NCI-H345 treated with DMSO at 0.1 percent for 48 hours (cell line): ENCODE results near the gene LAMC1.
"Not testable (repeated sequence)": the region's sequence is repeated elsewhere in the genome, so short reads cannot be mapped to it uniquely, and the experiment has no call there.

Experiments used
- DNase-seq: peaks from one replicate; lab custom pipeline; 2025; ENCODE audit not compliant: unreplicated experiment; lab: John Stamatoyannopoulos, UW

Gene LAMC1

GRCh38 chr1:183043254-183043653 lies 20.0 kb downstream of the LAMC1 start:
- no peak for DNase-seq

- no peak for DNase-seq
These were observed 20.9 kb downstream of the LAMC1 start for GRCh38 chr1:183043872-183044854.

- DNase-seq: no peak
These were observed 21.9 kb downstream of the LAMC1 start for GRCh38 chr1:183044893-183045649.

- DNase-seq: no peak
These were observed 25.2 kb downstream of the LAMC1 start for GRCh38 chr1:183048087-183049085.

DNA sequence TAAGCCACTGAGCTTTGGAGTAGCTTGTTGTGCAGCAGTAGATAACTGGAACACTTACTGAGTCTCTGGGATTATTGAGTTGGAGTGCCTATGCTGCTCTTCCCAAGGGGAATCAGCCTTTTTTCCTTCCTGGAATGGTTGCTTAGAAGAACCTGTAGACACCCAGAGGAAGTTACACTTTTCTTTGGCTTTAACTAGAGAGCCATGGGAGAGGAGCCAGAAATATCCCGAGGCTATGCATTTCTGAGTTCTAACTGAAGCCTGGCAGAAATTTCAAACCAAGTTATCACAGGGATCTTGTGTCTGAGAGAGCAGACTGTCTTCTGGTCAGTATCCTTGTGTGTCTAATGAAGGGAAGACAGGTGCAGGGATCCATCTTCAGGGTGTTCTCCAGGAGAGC lies 28.3 kb downstream of the LAMC1 start:
- no peak for DNase-seq

DNA sequence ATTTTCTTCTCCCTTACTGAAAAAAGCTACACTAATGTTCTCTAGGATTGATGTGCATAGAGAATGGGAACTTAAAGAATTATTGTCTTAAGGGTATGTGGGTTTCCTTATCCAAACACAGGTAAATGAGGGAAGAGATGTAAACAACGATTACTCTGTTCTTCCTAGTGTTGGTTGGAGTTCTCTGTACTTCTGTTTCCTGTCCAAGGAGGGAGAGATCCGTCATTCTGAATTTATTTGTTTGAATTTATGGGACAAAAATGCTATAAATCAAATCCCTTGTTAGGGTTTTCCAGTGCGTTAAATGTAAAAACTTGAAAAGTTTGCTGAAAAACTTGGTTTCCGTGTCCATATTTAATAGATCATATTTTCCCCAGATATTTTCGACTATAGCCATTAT lies 29.6 kb downstream of the LAMC1 start:
- no peak for DNase-seq

GRCh38 chr1:183058851-183059502 lies 35.8 kb downstream of the LAMC1 start:
- no peak for DNase-seq

- no peak for DNase-seq
These were observed 38.0 kb downstream of the LAMC1 start for GRCh38 chr1:183061194-183061593.

GRCh38 chr1:183063349-183063748 lies 40.1 kb downstream of the LAMC1 start:
- DNase-seq: no peak

- DNase-seq: no peak
These were observed 42.0 kb downstream of the LAMC1 start for GRCh38 chr1:183065168-183065706.

- DNase-seq: not testable (repeated sequence)
These were observed 43.2 kb downstream of the LAMC1 start for GRCh38 chr1:183066432-183066831.

DNA sequence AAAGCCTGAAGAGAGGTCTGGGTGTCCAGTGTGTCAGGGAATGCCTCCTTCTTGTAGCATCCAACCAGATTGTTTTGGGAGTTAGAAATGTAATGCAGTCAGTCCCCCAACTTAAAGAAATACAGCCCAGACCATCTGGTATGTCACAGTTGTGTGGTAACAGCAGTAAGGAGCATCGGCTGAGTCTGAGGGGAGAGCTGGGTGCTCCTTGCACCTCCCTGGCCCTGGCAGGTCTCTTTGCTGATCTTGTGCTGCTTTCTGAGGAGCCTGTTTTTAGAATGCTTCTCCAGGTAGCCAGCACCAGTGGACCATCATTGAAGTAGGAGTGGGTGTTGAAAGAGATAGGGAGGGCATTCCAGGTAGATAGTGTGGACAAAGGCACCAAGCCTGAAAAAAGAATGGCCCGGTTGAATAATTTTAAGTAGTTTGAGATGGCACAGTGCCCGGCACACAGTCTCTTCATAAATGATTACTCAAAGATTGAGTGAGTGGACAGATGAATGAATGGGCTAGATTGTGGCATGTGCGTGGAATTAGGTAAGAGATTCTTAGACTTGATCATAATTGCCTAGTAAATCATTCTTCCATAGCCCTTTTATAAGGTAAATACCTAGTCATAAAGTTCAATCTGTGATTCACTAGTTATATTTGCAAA lies 46.5 kb downstream of the LAMC1 start:
- peak; percentile 34 for DNase-seq

GRCh38 chr1:183070234-183070922 lies 47.2 kb downstream of the LAMC1 start:
- no peak for DNase-seq

GRCh38 chr1:183070923-183071618 lies 47.9 kb downstream of the LAMC1 start:
- DNase-seq: no peak

GRCh38 chr1:183072595-183072994 lies 49.4 kb downstream of the LAMC1 start:
- not testable (repeated sequence) for DNase-seq

DNA sequence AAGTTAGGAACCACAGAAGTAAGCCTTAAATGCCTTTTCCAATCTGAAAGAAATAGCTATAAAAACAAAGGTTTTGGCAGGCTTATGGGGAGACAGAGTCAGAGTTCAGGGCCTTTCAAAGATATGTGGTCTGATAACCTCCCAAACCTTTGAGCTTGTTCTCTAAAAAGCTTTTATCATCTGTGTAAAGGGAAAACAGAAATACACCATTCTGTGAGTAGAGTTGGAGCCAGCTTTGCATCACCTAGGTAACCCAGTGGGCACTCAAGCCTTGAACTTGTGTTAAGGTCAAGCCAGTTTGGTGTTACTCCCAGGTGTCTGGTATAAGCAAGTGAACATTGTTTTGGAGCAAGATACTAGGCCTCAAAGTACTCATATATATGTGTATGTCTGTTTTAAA lies 50.1 kb downstream of the LAMC1 start:
- DNase-seq: no peak

DNA sequence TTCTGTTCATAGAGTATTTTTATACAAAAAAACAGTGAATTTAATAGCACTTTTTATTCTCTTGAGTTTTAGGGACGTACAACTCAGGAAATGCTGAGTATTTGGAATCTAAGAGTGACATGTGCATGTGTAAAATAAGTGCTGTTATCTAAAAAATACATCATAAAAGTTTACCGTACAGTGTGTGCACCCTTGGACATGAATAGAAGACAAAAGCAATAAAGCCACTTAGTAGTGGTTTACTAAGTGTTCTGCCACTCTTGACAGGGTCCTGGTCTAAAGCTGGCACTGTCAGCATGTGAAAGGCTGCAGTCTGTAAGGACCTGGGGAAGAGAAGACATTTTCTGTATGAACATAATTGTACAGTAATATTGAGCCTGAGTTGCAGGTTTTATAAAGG lies 51.0 kb downstream of the LAMC1 start:
- DNase-seq: no peak

GRCh38 chr1:183075861-183076260 lies 52.6 kb downstream of the LAMC1 start:
- DNase-seq: no peak
